Activated naive CD4-positive, alpha-beta T cell treated with anti-CD3 and anti-CD28 coated beads, Interleukin-2, amount 50 U/mL, for 72 hours (primary cell): Measurements from ENCODE around the gene PALMD. TPM values are rescaled to one million over a fixed set of nuclear protein-coding genes. Genes with fewer than 3 reads are reported as not detected.

Experiments used
- ATAC-seq, 2 donors: fragments of 150-1000 bp; cut with Tn5 transposase; 2 replicates each; pipeline ENCODE4 v1.10.0; 2021; ENCODE audit warnings: mild to moderate bottlenecking in 2 of 2, moderate library complexity in 2 of 2
- DNase-seq, 2 donors: peaks; one replicate each; pipeline ENCODE4 v3.0.0; 2021 to 2022; ENCODE audit warnings: low spot score in 2 of 2
- H3K27ac Mint-ChIP-seq, 2 donors: one replicate each; pipeline ENCODE4 v1.8.0; 2022; ENCODE audit warnings: mild to moderate bottlenecking in 2 of 2, mixed read lengths in 2 of 2
- H3K36me3 Mint-ChIP-seq, 2 donors: one replicate each; pipeline ENCODE4 v1.8.0; 2022; ENCODE audit warnings: mixed read lengths in 2 of 2
- H3K9me3 Mint-ChIP-seq, 2 donors: one replicate each; pipeline ENCODE4 v1.8.0; 2022; ENCODE audit warnings: mixed read lengths in 2 of 2
- total RNA-seq, 2 donors: library from RNA; stranded (reverse); gene quantifications; one replicate each; pipeline ENCODE4 v1.2.3, GENCODE V29; 2022

The PALMD gene
- total RNA-seq, 2 donors from 2014 or later, result not detected

DNA sequence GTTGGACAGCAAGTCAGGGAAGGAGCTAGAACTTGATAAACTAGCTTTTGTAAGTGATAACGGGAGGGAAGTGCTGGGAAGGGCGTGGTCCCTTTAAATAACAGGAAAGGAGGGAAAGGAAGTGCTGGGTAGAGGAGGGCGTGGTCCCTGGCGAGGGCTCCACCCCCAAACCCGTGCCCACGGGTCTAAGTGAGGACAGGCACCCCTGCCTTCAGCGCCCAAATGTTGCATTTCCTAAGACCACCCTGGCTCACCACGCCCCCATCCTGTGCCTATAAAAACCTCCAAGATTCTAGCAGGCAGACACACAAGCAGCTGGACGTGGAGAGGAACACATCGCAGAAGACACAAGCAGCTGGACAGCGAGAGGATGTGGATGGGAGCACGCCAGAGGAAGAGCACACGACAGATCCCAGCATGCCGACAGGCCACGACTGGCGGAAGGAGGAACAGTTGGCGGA, 58.5 kb downstream of the PALMD start:
- Mint-ChIP-seq H3K27ac (peak overlapping the region in 1 of 2 donors; percentile 46), H3K36me3 (no peaks in the 10 kb centered on the region)

DNA sequence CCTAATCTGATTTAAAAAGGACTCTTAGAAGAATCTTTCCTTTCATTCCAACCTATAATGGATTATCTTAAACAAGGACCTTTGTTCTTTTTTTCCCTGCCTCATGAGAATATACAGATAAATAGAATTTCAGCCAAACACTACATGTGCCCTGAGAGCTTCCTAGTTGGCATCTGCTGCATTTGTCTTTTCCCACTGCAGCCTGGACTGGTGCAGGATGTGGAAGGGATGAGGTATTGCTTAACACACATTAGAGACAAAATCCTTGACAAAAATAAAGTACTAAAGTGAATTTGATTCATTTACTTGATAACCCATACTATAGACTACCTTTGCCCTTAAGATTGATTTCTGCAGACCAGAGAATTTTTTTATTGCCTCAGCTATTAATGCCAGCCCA, 59.5 kb downstream of the PALMD start:
- Mint-ChIP-seq H3K9me3 (no peaks in the 10 kb centered on the region), H3K36me3 (no peaks in the 10 kb centered on the region), H3K27ac (no peak overlapping the region)
- ATAC-seq, result no peak
- DNase-seq, result no peak

More for the DNA sequence above, 58.5 kb downstream of the PALMD start:
- no peaks in the 10 kb centered on the region for H3K9me3 Mint-ChIP-seq
- DNase-seq, result no peak
- ATAC-seq, result no peak

- DNase-seq (peak in 1 of 2 donors; percentile 61), ATAC-seq (peak in 1 of 2 donors; percentile 43)
- Mint-ChIP-seq H3K27ac (no peak overlapping the region), H3K36me3 (no peaks in the 10 kb centered on the region), H3K9me3 (no peaks in the 10 kb centered on the region)
These were observed 61.7 kb downstream of the PALMD start for GRCh38 chr1:99707535-99708142.

DNA sequence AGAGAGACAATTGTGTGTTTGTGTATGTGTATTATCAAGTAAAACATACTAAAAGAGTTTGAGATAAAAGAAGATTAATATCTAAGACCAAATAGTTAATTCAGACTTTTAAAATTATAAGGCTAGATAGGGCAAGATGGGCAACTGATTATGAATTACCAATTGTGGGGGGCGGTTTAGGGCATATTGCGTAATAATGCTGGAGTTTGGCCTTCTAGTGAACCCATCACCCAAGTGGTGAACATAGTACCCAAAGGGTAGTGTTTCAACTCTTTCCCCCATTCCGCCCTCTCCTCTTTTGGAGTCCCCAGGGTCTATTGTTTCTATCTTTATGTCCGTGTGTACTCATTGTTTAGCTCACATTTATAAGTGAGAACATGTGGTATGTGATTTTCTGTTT, 65.1 kb downstream of the PALMD start:
- Mint-ChIP-seq H3K27ac (no peak overlapping the region), H3K9me3 (no peaks in the 10 kb centered on the region), H3K36me3 (no peaks in the 10 kb centered on the region)
- ATAC-seq, result no peak
- no peak for DNase-seq

- ATAC-seq (no peak), DNase-seq (no peak)
- no peaks in the 10 kb centered on the region for H3K9me3 Mint-ChIP-seq
- H3K36me3 Mint-ChIP-seq, result no peaks in the 10 kb centered on the region
- no peak overlapping the region for H3K27ac Mint-ChIP-seq
These were observed 67.1 kb downstream of the PALMD start for GRCh38 chr1:99713006-99713405.

- Mint-ChIP-seq H3K36me3 (no peaks in the 10 kb centered on the region), H3K9me3 (no peaks in the 10 kb centered on the region), H3K27ac (no peak overlapping the region)
- ATAC-seq (no peak), DNase-seq (no peak)
These were observed 71.1 kb downstream of the PALMD start for GRCh38 chr1:99717005-99717404.

GRCh38 chr1:99723251-99723650, 77.3 kb downstream of the PALMD start:
- Mint-ChIP-seq H3K27ac (no peak overlapping the region), H3K36me3 (no peaks in the 10 kb centered on the region), H3K9me3 (no peaks in the 10 kb centered on the region)
- ATAC-seq (no peak), DNase-seq (no peak)

DNA sequence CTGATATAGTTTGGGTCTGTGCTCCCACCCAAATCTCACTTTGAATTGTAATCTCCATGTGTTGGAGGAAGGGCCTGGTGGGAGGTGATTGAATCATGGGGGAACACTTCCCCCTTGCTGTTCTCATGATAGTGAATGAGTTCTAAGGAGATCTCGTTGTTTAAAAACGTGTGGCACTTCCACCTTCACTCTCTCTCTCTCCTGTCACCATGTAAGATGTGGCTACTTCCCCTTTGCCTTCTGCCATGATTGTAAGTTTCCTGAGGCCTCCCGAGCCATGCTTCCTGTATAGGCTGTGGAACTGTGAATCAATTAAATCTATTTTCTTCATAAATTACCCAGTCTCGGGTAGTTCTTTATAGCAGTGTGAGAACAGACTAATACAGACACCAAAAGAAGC, 80.1 kb downstream of the PALMD start:
- no peak overlapping the region for H3K27ac Mint-ChIP-seq
- no peak for ATAC-seq
- no peaks in the 10 kb centered on the region for H3K36me3 Mint-ChIP-seq
- no peaks in the 10 kb centered on the region for H3K9me3 Mint-ChIP-seq
- no peak for DNase-seq

DNA sequence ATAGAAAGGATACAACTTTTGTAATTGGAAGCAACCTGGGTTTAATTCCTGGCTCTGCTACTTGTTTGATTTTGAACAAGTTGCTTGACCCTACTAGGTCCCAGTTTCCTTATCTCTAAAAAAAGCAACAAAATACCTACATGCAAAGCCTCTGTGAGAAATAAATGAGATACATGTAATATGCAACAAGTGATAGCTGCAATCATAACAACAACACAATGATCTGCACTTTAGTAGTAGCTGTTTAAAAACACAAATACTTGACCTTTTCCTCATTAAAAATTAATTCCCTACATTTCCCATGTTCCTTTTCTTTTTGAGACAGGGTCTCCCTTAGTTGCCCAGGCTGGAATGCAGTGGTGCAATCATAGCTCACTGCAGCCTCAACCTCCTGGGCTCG, 80.5 kb downstream of the PALMD start:
- no peaks in the 10 kb centered on the region for H3K9me3 Mint-ChIP-seq
- no peak overlapping the region for H3K27ac Mint-ChIP-seq
- no peak for ATAC-seq
- no peaks in the 10 kb centered on the region for H3K36me3 Mint-ChIP-seq
- no peak for DNase-seq

DNA sequence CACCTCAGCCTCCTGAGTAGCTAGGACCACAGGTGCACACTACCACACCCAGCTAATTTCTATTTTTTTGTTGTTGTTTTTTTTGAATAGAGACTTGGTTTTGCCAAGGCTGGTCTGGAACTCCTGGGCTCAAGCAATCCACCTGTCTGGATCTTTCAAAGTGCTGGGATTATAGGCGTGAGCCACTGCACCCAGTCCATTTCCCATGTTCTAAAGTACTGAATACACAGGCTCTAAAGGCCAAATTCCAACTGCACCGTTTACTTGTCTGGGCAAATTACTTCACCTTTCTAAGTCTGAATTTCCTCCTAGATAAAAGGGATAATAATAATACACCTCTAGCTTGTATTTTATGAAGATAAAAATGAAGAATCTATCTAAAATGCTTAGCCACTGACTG, 80.9 kb downstream of the PALMD start:
- no peak for ATAC-seq
- no peak for DNase-seq
- H3K9me3 Mint-ChIP-seq, result no peaks in the 10 kb centered on the region
- no peaks in the 10 kb centered on the region for H3K36me3 Mint-ChIP-seq
- no peak overlapping the region for H3K27ac Mint-ChIP-seq

- no peak for DNase-seq
- H3K36me3 Mint-ChIP-seq, result no peaks in the 10 kb centered on the region
- no peaks in the 10 kb centered on the region for H3K9me3 Mint-ChIP-seq
- H3K27ac Mint-ChIP-seq, result no peak overlapping the region
- no peak for ATAC-seq
These were observed 81.8 kb downstream of the PALMD start for GRCh38 chr1:99727575-99728185.

- no peak overlapping the region for H3K27ac Mint-ChIP-seq
- H3K36me3 Mint-ChIP-seq, result no peaks in the 10 kb centered on the region
- ATAC-seq (no peak), DNase-seq (no peak)
- H3K9me3 Mint-ChIP-seq, result no peaks in the 10 kb centered on the region
These were observed 82.8 kb downstream of the PALMD start for GRCh38 chr1:99728494-99729235.

DNA sequence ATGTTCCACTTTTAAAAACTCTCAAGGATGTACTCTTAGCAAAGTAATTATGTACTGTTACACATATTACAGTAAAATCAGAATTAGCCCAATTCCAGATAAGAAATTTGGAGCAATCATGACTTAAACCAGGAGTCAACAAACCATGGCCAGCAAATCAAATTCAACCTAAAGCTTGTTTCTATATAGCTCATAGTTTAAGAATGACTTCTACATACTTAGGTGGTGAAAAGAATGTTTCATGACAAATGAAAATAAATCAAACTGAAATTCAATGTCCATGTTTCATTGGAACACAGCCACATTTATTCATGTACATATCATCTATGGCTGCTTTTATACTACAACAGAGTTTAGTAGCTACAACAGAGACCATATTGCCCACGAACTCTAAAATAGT, 85.5 kb downstream of the PALMD start:
- no peak overlapping the region for H3K27ac Mint-ChIP-seq
- H3K36me3 Mint-ChIP-seq, result no peaks in the 10 kb centered on the region
- ATAC-seq, result peak in 1 of 2 donors; percentile 87
- DNase-seq, result no peak
- H3K9me3 Mint-ChIP-seq, result no peaks in the 10 kb centered on the region

GRCh38 chr1:99735852-99736251, 89.9 kb downstream of the PALMD start:
- Mint-ChIP-seq H3K36me3 (no peaks in the 10 kb centered on the region), H3K9me3 (no peaks in the 10 kb centered on the region), H3K27ac (no peak overlapping the region)
- ATAC-seq (no peak), DNase-seq (no peak)

- H3K9me3 Mint-ChIP-seq, result no peaks in the 10 kb centered on the region
- peak in 1 of 2 donors; percentile 34 for ATAC-seq
- no peaks in the 10 kb centered on the region for H3K36me3 Mint-ChIP-seq
- DNase-seq, result no peak
- H3K27ac Mint-ChIP-seq, result no peak overlapping the region
These were observed 91.1 kb downstream of the PALMD start for GRCh38 chr1:99737016-99737415.

- Mint-ChIP-seq H3K27ac (no peak overlapping the region), H3K36me3 (no peaks in the 10 kb centered on the region)
- ATAC-seq, result no peak
These were observed 93.0 kb downstream of the PALMD start for GRCh38 chr1:99738858-99739465.

GRCh38 chr1:99740141-99740540, 94.2 kb downstream of the PALMD start:
- ATAC-seq (no peak), DNase-seq (no peak)
- no peaks in the 10 kb centered on the region for H3K36me3 Mint-ChIP-seq

More at GRCh38 chr1:99738858-99739465, 93.0 kb downstream of the PALMD start:
- no peak for DNase-seq
- no peaks in the 10 kb centered on the region for H3K9me3 Mint-ChIP-seq

More at GRCh38 chr1:99740141-99740540, 94.2 kb downstream of the PALMD start:
- Mint-ChIP-seq H3K27ac (no peak overlapping the region), H3K9me3 (no peaks in the 10 kb centered on the region)
